Astrocyte (in vitro differentiated cells and primary cell): ENCODE measurements around the gene PPIF. TPM values are rescaled to one million over a fixed set of nuclear protein-coding genes. Genes with fewer than 3 reads are reported as not detected.
"Not testable (repeated sequence)": the region's sequence is repeated elsewhere in the genome, so short reads cannot be mapped to it uniquely, and the experiment has no call there.

Experiments used
- DNase-seq: peaks from one replicate; pipeline ENCODE4 v3.0.0-alpha.2; 2010; ENCODE audit warnings: low read depth
- FAIRE-seq: peaks from 2 replicates; lab custom pipeline; 2011; peaks lifted over from hg19 to GRCh38; lab: Jason Lieb, UNC
- H2AFZ ChIP-seq: 2 replicates; pipeline ENCODE4 v1.6.0; 2012; ENCODE audit warnings: low read depth, low read length, inconsistent platforms
- H3K27ac ChIP-seq: 2 replicates; pipeline ENCODE4 v1.5.1; 2011; ENCODE audit warnings: low read depth, low read length, inconsistent platforms
- H3K27me3 ChIP-seq: 2 replicates; pipeline ENCODE4 v1.6.0; 2011; ENCODE audit warnings: low read length, inconsistent platforms; ENCODE audit not compliant: insufficient read depth
- H3K36me3 ChIP-seq: 2 replicates; pipeline ENCODE4 v1.5.1; 2011; ENCODE audit warnings: low read length, inconsistent platforms; ENCODE audit not compliant: insufficient read depth
- H3K4me1 ChIP-seq: 2 replicates; pipeline ENCODE4 v1.5.1; 2011; ENCODE audit warnings: low read length, inconsistent platforms; ENCODE audit not compliant: insufficient read depth
- H3K4me2 ChIP-seq: 2 replicates; pipeline ENCODE4 v1.6.0; 2012; ENCODE audit warnings: low read length, inconsistent platforms
- H3K4me3 ChIP-seq: 2 replicates; pipeline ENCODE4 v1.5.1; 2011; ENCODE audit warnings: low read depth, mild to moderate bottlenecking, low read length, inconsistent platforms; ENCODE audit not compliant: insufficient read depth
- H3K79me2 ChIP-seq: 2 replicates; pipeline ENCODE4 v1.6.0; 2012; ENCODE audit warnings: mild to moderate bottlenecking, low read length, inconsistent platforms; ENCODE audit not compliant: insufficient read depth
- H3K9ac ChIP-seq: 2 replicates; pipeline ENCODE4 v1.6.0; 2012; ENCODE audit warnings: mild to moderate bottlenecking, low read length, inconsistent platforms
- H3K9me3 ChIP-seq: 2 replicates; pipeline ENCODE4 v1.5.1; 2012; ENCODE audit warnings: low read depth, mild to moderate bottlenecking, low read length, inconsistent platforms; ENCODE audit not compliant: insufficient read depth
- H4K20me1 ChIP-seq: 2 replicates; pipeline ENCODE4 v1.6.0; 2012; ENCODE audit warnings: low read length, inconsistent platforms; ENCODE audit not compliant: insufficient read depth
- H3K27ac Mint-ChIP-seq: one replicate; pipeline ENCODE4 v1.8.0; 2021; ENCODE audit warnings: mild to moderate bottlenecking, mixed read lengths; ENCODE audit not compliant: unreplicated experiment
- H3K27me3 Mint-ChIP-seq: one replicate; pipeline ENCODE4 v1.8.0; 2021; ENCODE audit warnings: low read depth, mixed read lengths; ENCODE audit not compliant: unreplicated experiment
- H3K36me3 Mint-ChIP-seq: one replicate; pipeline ENCODE4 v1.8.0; 2021; ENCODE audit warnings: low read depth, mixed read lengths; ENCODE audit not compliant: unreplicated experiment
- H3K4me1 Mint-ChIP-seq: one replicate; pipeline ENCODE4 v1.8.0; 2021; ENCODE audit warnings: low read depth, mixed read lengths; ENCODE audit not compliant: unreplicated experiment
- H3K4me3 Mint-ChIP-seq: one replicate; pipeline ENCODE4 v1.8.0; 2021; ENCODE audit warnings: mild to moderate bottlenecking, moderate library complexity, mixed read lengths; ENCODE audit not compliant: unreplicated experiment
- H3K9me3 Mint-ChIP-seq: one replicate; pipeline ENCODE4 v1.8.0; 2021; ENCODE audit warnings: mild to moderate bottlenecking, mixed read lengths; ENCODE audit not compliant: unreplicated experiment
- EZH2 ChIP-seq: IDR thresholded peaks from 2 replicates; pipeline ENCODE4 v1.6.1; 2012; ENCODE audit warnings: mild to moderate bottlenecking, low read length, inconsistent platforms; ENCODE audit not compliant: insufficient read depth
- total RNA-seq: library from RNA; stranded (reverse); gene quantifications from 2 replicates; pipeline ENCODE4 v1.2.1, GENCODE V29; 2021
- TF ChIP-seq, protein P1 (sequence below): IDR thresholded peaks from 2 replicates; pipeline ENCODE4 v1.5.1; 2011; ENCODE audit warnings: low read depth, mild to moderate bottlenecking, inconsistent platforms, low read length, moderate library complexity; ENCODE audit not compliant: insufficient read depth

PPIF gene
- total RNA-seq, 1 donor from 2014 or later = 31.7 TPM

DNA sequence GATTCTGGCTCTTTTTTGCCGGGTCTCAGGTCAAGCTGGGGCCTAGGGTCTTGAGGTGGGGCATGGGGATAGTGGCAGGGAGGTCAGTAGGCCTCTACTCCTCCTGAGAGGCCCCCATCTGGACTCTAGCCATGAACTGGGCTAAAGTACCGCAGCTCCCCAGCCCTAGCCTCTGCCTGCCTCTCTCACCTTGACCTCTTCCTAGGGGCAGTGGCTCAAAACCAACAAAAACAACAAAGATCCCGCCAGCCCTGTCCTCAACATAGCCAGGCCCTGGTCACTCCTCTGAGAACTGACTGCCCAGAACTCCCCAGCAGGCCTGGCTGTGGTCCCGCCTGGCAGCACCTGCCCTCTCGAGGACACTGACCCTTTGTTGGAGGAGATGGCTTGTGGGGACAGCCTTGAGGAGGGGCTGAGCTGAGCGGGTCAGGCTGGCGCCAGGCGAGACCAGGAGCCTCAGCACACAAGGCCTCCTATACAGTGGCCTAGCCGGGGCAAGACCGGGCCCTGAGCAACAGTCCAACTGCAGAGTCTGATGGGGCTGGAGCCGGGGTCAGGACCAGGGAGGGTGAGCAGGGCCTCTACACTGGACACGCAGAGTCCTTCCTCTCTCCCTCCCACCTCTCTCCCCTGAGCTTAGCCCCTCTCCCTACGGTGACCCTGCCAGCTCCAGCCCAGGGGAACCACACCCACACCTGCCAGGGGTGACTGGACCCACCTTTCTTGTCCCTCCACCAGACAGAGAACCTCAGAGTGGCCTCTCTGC, 11.6 kb upstream of the PPIF start:
- Histone ChIP-seq H3K4me1 (peaks cover 10% of the 10 kb centered on the region), H3K9me3 (no peaks in the 10 kb centered on the region), H3K27me3 (no peaks in the 10 kb centered on the region), H2AFZ (no peak overlapping the region), H4K20me1 (no peaks in the 10 kb centered on the region), H3K27ac (no peak overlapping the region), H3K79me2 (no peaks in the 10 kb centered on the region), H3K4me3 (no peak overlapping the region), H3K9ac (no peak overlapping the region), H3K36me3 (no peaks in the 10 kb centered on the region), H3K4me2 (no peak overlapping the region)
- no peak for TF ChIP-seq EZH2
- TF ChIP-seq, protein P1, sequence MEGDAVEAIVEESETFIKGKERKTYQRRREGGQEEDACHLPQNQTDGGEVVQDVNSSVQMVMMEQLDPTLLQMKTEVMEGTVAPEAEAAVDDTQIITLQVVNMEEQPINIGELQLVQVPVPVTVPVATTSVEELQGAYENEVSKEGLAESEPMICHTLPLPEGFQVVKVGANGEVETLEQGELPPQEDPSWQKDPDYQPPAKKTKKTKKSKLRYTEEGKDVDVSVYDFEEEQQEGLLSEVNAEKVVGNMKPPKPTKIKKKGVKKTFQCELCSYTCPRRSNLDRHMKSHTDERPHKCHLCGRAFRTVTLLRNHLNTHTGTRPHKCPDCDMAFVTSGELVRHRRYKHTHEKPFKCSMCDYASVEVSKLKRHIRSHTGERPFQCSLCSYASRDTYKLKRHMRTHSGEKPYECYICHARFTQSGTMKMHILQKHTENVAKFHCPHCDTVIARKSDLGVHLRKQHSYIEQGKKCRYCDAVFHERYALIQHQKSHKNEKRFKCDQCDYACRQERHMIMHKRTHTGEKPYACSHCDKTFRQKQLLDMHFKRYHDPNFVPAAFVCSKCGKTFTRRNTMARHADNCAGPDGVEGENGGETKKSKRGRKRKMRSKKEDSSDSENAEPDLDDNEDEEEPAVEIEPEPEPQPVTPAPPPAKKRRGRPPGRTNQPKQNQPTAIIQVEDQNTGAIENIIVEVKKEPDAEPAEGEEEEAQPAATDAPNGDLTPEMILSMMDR = no peak
- no peaks in the 10 kb centered on the region for H3K36me3 Mint-ChIP-seq
- peaks cover 12% of the 10 kb centered on the region for H3K9me3 Mint-ChIP-seq
- H3K27me3 Mint-ChIP-seq = peaks cover 11% of the 10 kb centered on the region
- no peak overlapping the region for H3K4me3 Mint-ChIP-seq
- no peak for FAIRE-seq
- peaks cover 10% of the 10 kb centered on the region for H3K4me1 Mint-ChIP-seq
- DNase-seq = no peak
- no peak overlapping the region for H3K27ac Mint-ChIP-seq

DNA sequence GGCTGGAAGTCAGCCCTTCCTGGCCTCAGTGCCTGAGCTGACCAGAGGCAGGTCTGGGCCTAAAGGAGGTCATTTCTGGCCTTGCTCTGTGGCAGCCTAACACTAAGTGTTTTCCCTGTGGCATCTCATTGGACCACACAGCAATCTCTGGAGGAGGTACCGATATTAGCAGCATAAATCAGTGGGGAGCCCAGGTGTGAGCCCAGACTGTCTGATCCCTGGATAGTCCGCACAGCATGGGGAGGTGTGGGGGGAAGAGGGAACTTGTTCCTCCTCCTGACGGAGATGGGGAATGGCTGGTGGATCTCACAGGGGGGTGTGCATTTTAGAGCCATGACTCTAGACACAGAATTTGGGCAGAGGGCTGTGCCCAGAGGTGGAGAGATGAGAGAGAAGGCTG, 11.0 kb upstream of the PPIF start:
- Histone ChIP-seq H2AFZ (no peak overlapping the region), H3K4me1 (peaks cover 10% of the 10 kb centered on the region), H3K79me2 (no peaks in the 10 kb centered on the region), H3K4me3 (no peak overlapping the region), H4K20me1 (no peaks in the 10 kb centered on the region), H3K27me3 (no peaks in the 10 kb centered on the region), H3K4me2 (no peak overlapping the region), H3K9ac (no peak overlapping the region), H3K36me3 (no peaks in the 10 kb centered on the region), H3K27ac (no peak overlapping the region), H3K9me3 (no peaks in the 10 kb centered on the region)
- no peak overlapping the region for H3K27ac Mint-ChIP-seq
- H3K9me3 Mint-ChIP-seq = peaks cover 9% of the 10 kb centered on the region
- H3K27me3 Mint-ChIP-seq = peaks cover 14% of the 10 kb centered on the region
- FAIRE-seq (no peak), DNase-seq (no peak)
- no peak overlapping the region for H3K4me3 Mint-ChIP-seq
- H3K36me3 Mint-ChIP-seq = no peaks in the 10 kb centered on the region
- H3K4me1 Mint-ChIP-seq = peaks cover 10% of the 10 kb centered on the region
- TF ChIP-seq, protein P1 = no peak
- TF ChIP-seq EZH2 = no peak

DNA sequence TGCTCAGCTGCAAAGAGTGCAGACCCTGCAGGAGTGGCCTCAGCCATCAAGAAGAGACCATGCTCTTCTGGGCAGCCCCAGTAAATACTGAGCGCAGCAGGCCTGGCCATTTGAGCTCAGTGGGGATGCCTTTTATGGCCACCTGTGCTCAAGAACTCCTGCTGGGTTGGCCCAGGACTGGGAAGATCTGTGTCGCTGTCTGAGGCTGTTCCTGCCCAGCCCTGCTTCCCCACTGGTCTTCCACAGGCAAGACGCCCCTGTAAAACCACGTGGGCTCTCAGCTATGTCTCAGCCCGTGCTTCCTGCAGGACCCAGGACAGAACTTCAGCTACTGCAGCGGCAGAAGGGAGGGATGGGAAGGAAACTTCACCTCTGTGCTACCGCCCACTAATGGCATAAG, 10.5 kb upstream of the PPIF start:
- H3K27me3 ChIP-seq = no peaks in the 10 kb centered on the region
- no peak overlapping the region for H3K27ac ChIP-seq
- Mint-ChIP-seq H3K27ac (no peak overlapping the region), H3K27me3 (peaks cover 14% of the 10 kb centered on the region), H3K4me3 (no peak overlapping the region), H3K4me1 (peaks cover 10% of the 10 kb centered on the region), H3K9me3 (peaks cover 9% of the 10 kb centered on the region), H3K36me3 (no peaks in the 10 kb centered on the region)
- no peak for DNase-seq
- no peak overlapping the region for H2AFZ ChIP-seq
- peaks cover 6% of the 10 kb centered on the region for H3K4me1 ChIP-seq
- FAIRE-seq = no peak
- H3K79me2 ChIP-seq = no peaks in the 10 kb centered on the region
- no peak overlapping the region for H3K4me3 ChIP-seq
- H4K20me1 ChIP-seq = no peaks in the 10 kb centered on the region
- no peaks in the 10 kb centered on the region for H3K9me3 ChIP-seq
- no peak overlapping the region for H3K4me2 ChIP-seq
- H3K36me3 ChIP-seq = no peaks in the 10 kb centered on the region
- H3K9ac ChIP-seq = no peak overlapping the region
- TF ChIP-seq, protein P1 = no peak
- TF ChIP-seq EZH2 = no peak

DNA sequence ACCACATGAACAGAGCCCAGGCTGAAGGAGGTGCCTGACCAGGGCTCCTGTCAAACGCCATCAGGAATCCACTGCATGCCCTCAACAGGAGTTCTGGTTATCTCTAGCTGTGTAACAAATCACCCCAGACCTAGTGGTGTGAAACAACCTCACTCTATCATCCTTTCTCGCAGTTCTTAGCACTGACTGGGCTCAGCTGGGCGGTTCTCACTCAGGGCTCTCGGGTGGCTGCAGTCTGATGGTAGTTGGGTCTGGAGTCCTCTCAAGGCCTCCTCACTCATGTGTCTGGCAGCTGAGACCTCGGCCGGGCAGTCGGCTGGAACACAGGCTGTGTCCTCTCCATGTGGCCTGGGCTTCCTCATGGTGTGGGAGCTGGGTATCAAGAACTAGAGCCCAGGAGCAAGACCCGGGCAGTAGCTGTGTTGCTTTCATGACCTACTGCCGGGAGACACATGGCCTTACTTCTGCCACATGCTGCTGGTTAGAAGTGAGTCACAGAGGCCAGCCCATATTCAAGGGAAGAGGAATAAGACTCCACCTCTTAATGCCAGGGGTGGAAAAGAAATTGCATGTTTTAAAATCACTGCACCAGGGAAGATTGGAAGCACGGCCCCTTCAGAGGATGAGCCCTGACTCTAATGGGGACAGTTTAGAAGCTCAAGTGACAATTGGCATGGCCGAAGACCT, 9.3 kb upstream of the PPIF start:
- not testable (repeated sequence) for H3K27ac ChIP-seq, H3K9me3 ChIP-seq, H3K27me3 ChIP-seq, H3K4me2 ChIP-seq, H3K4me1 ChIP-seq, H3K4me3 Mint-ChIP-seq, H3K27ac Mint-ChIP-seq, H2AFZ ChIP-seq, H3K9ac ChIP-seq, H3K36me3 Mint-ChIP-seq, FAIRE-seq, DNase-seq, H3K9me3 Mint-ChIP-seq, H3K36me3 ChIP-seq, H3K4me3 ChIP-seq, H3K79me2 ChIP-seq, H4K20me1 ChIP-seq
- H3K4me1 Mint-ChIP-seq = peaks cover 10% of the 10 kb centered on the region
- peaks cover 14% of the 10 kb centered on the region for H3K27me3 Mint-ChIP-seq
